ENCODE results near the gene ZNRD2.
"Not testable (repeated sequence)": the region's sequence is repeated elsewhere in the genome, so short reads cannot be mapped to it uniquely, and the experiment has no call there.

DNA sequence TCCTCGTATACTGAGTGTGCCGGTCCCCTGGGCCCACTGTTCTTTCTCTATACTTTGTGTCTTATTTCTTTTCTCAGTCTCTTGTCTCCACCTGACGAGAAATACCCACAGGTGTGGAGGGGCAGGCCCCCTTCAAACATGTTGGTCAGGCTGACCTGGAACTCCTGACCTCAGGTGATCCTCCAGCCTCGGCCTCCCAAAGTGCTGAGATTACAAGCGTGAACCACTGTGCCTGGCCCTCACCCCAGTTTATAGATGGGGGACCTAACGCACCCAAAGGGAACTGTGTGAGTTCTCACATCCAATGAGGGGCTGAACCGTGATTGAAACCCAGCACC lies 46.7 kb upstream of the ZNRD2 start:
- TF ChIP-seq CTCF (IDR thresholded peaks at IDR 0.05); USF2 (CRISPR knock-in tag; IDR thresholded peaks at IDR 0.05); MXD4 (CRISPR knock-in tag; IDR thresholded peaks at IDR 0.05; ENCODE audit: borderline replicate concordance); MAX (CRISPR knock-in tag; IDR thresholded peaks at IDR 0.05); TP53 (CRISPR knock-in tag; IDR thresholded peaks at IDR 0.05); IRF1 (CRISPR knock-in tag; IDR thresholded peaks at IDR 0.05); ZNF416 (CRISPR knock-in tag; IDR thresholded peaks at IDR 0.05); ZNF138 (CRISPR knock-in tag; conservative IDR thresholded peaks at IDR 0.05); NFYB (CRISPR knock-in tag; conservative IDR thresholded peaks at IDR 0.05; ENCODE audit: low read depth); ATF6 (CRISPR knock-in tag; IDR thresholded peaks at IDR 0.05); GTF2I (CRISPR knock-in tag; conservative IDR thresholded peaks at IDR 0.05); NR2C2 (CRISPR knock-in tag; IDR thresholded peaks at IDR 0.05): not testable (repeated sequence)
